Astrocyte of the spinal cord (primary cell): Measurements from ENCODE around the gene ZNF547.

Experiments
- DNase-seq: peaks from one replicate; pipeline ENCODE4 v3.0.0; 2011; ENCODE audit warnings: low read depth, low spot score
- H3K4me3 ChIP-seq: 2 replicates; pipeline ENCODE4 v1.5.1; 2011; ENCODE audit warnings: low read depth, mild to moderate bottlenecking, low read length, moderate library complexity
- in situ Hi-C: cut with HindIII; loops from 2 replicates; pipeline ENCODE4 v1.10.0; 2017; ENCODE audit warnings: low sequenced_read_pairs
- TF ChIP-seq, protein P1 (sequence below): IDR thresholded peaks from 2 replicates; pipeline ENCODE4 v1.5.1; 2012; ENCODE audit warnings: low read depth, mild to moderate bottlenecking, low read length, inconsistent platforms

The ZNF547 gene

DNA sequence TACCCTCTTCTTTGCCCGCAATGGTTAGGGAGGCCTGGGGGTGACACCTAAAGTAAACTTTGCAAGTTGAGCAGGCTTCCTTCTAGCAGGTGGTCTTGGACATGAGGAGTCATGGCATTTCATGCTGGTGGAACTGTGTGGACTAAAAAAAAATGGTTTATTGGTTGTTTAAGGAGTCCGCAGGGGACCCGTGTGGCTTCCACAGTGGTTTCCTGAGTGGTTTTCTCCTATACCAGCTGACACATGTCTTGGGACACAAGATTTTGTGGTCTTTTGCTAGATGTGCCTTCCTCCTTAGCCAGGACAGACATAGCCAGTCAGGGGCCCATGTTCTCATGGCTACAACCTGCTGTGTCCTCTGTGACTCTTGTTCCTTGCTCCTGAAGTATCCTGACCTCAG, 41.6 kb upstream of the ZNF547 start:
- in situ Hi-C loops, result no loop called here
- DNase-seq, result no peak
- TF ChIP-seq, protein P1, sequence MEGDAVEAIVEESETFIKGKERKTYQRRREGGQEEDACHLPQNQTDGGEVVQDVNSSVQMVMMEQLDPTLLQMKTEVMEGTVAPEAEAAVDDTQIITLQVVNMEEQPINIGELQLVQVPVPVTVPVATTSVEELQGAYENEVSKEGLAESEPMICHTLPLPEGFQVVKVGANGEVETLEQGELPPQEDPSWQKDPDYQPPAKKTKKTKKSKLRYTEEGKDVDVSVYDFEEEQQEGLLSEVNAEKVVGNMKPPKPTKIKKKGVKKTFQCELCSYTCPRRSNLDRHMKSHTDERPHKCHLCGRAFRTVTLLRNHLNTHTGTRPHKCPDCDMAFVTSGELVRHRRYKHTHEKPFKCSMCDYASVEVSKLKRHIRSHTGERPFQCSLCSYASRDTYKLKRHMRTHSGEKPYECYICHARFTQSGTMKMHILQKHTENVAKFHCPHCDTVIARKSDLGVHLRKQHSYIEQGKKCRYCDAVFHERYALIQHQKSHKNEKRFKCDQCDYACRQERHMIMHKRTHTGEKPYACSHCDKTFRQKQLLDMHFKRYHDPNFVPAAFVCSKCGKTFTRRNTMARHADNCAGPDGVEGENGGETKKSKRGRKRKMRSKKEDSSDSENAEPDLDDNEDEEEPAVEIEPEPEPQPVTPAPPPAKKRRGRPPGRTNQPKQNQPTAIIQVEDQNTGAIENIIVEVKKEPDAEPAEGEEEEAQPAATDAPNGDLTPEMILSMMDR, result no peak
- H3K4me3 ChIP-seq, result peak overlapping the region; percentile 94

DNA sequence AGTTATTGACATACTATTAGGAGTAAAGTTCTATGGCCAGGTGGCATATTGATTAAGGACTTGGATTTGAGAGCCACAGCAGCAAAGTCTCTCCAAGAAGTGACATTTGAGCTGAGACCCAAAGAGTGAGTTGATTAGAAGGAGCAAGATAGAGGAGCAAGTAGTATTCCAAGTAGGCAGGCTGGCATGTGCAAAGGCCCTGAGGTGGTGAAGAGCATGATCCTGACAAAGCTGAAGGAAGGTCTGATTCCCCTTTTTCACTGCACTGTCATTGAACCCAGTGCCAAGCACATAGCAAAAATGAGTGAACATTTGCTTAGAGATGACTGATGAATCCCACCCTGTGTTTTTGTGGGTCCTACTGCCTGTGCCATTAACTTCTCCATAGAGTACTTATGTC, 38.4 kb upstream of the ZNF547 start:
- no peak overlapping the region for H3K4me3 ChIP-seq
- in situ Hi-C loops, result no loop called here
- TF ChIP-seq, protein P1, result no peak
- no peak for DNase-seq

DNA sequence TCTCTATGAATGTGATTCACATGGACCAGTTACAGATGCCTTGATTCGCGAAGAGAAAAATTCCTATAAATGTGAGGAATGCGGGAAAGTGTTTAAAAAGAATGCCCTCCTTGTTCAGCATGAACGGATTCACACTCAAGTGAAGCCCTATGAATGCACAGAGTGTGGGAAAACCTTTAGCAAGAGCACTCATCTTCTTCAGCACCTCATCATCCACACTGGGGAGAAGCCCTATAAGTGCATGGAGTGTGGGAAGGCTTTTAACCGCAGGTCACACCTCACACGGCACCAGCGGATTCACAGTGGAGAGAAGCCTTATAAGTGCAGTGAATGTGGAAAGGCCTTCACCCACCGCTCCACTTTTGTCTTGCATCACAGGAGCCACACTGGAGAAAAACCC, 35.4 kb upstream of the ZNF547 start:
- DNase-seq, result no peak
- H3K4me3 ChIP-seq, result no peak overlapping the region
- TF ChIP-seq, protein P1, result no peak
- in situ Hi-C loops, result no loop called here

GRCh38 chr19:57334191-57334590, 29.2 kb upstream of the ZNF547 start:
- in situ Hi-C loops, result no loop called here
- TF ChIP-seq, protein P1, result no peak
- DNase-seq, result no peak
- no peak overlapping the region for H3K4me3 ChIP-seq

DNA sequence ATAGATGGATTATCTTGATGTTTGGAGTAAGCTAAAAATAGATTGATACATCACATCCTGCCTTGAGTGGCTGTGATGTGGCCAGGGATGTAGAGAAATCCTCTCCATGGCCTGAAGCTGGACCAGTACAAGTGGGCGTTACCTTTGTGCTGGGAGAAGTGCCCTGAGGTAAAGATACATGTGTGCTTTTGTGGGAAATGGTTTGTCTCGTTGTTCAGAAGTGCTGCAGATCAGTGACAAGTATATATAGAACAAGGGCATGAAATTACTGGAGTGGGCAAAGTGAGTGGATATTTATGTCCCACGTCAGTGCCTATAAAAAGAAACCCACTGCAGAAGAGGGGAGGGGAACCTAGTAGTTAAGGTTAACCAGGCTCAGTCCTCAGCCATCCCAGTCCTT, 24.5 kb upstream of the ZNF547 start:
- TF ChIP-seq, protein P1, result no peak
- in situ Hi-C loops, result no loop called here
- no peak for DNase-seq
- H3K4me3 ChIP-seq, result no peak overlapping the region

DNA sequence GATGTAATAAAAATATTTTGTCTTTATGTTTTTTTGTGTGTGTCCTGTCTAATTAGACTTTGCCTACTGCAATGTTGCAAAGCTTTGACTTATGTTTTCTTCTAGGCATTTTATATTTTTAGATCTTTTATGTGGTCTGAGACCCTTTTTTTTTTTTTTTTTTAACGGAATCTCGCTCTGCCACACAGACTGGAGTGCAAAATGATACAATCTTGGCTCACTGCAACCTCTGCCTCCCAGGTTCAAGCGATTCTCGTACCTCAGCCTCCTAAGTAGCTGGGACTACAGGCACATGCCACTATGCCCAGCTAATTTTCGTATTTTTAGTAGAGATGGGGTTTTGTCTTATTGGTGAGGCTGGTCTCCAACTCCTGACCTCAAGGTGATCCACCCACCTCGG, 20.8 kb upstream of the ZNF547 start:
- TF ChIP-seq, protein P1, result no peak
- no peak overlapping the region for H3K4me3 ChIP-seq
- no peak for DNase-seq
- in situ Hi-C loops, result no loop called here

GRCh38 chr19:57348136-57348535, 15.2 kb upstream of the ZNF547 start:
- DNase-seq, result no peak
- in situ Hi-C loops, result no loop called here
- TF ChIP-seq, protein P1, result no peak
- no peak overlapping the region for H3K4me3 ChIP-seq
